Kidney (tissue), 22 donors: ENCODE data around the gene FBXL17. TPM values are rescaled to one million over a fixed set of nuclear protein-coding genes. Genes with fewer than 3 reads are reported as not detected.
A peak's percentile ranks its signal among the peaks of the same experiment; 100 is the strongest.

Experiments used
- DNase-seq, 5 donors: peaks; one replicate each; pipeline ENCODE4 v3.0.0-alpha.2; 2013 to 2020
- FAIRE-seq: peaks from 2 replicates; lab custom pipeline; 2012; peaks lifted over from hg19 to GRCh38; lab: Jason Lieb, UNC
- H3K27ac ChIP-seq, 2 donors: one replicate each; pipeline ENCODE4 v1.7.0; 2013; ENCODE audit warnings: low read depth in 2 of 2, low read length in 2 of 2, inconsistent platforms in 1 of 2
- H3K27me3 ChIP-seq: one replicate; pipeline ENCODE4 v1.7.1; 2013; ENCODE audit warnings: low read length, inconsistent platforms; ENCODE audit not compliant: control insufficient read depth, insufficient read depth
- H3K36me3 ChIP-seq, 3 donors: one replicate each; pipeline versions ENCODE4 v1.7.0 to v1.7.1; 2013; ENCODE audit warnings: low read length in 3 of 3, control low read depth in 1 of 3, inconsistent platforms in 1 of 3; ENCODE audit not compliant: insufficient read depth in 3 of 3, control insufficient read depth in 2 of 3
- H3K4me1 ChIP-seq, 3 donors: one replicate each; pipeline versions ENCODE4 v1.7.0 to v1.7.1; 2013; ENCODE audit warnings: low read length in 3 of 3, inconsistent platforms in 1 of 3, low read depth in 1 of 3; ENCODE audit not compliant: control insufficient read depth in 2 of 3, insufficient read depth in 2 of 3
- H3K4me3 ChIP-seq, 3 donors: one replicate each; pipeline versions ENCODE4 v1.7.0 to v1.8.1; 2013; ENCODE audit warnings: low read length in 3 of 3, control low read depth in 1 of 3, inconsistent platforms in 1 of 3
- H3K9ac ChIP-seq, 3 donors: one replicate each; pipeline versions ENCODE4 v1.7.0 to v1.7.1; 2013; ENCODE audit warnings: low read length in 3 of 3, control low read depth in 1 of 3, inconsistent platforms in 1 of 3
- H3K9me3 ChIP-seq, 3 donors: one replicate each; pipeline versions ENCODE4 v1.7.0 to v1.7.1; 2013; ENCODE audit warnings: low read length in 3 of 3, control low read depth in 1 of 3, inconsistent platforms in 1 of 3; ENCODE audit not compliant: control insufficient read depth in 2 of 3, insufficient read depth in 1 of 3
- intact Hi-C: fragments of 100-400 bp; cut with DNase I; formaldehyde crosslinking; loops from one replicate; pipeline ENCODE4 v1.11.1; 2022
- long read RNA-seq, 10 donors: library from polyadenylated mRNA in 1 of 10; unstranded in 1 of 10; transcript quantifications; one replicate each; pipeline ENCODE4 v2.0.0 and lab custom pipeline, GENCODE V29; 2021 to 2026
- polyA plus RNA-seq: library from polyadenylated mRNA; stranded (reverse); fragments of 350-450 nt; fragmentation: Illumina TruSeq; extraction: RNeasy Lipid Tissue Mini Kit (QIAGEN cat#74804); gene quantifications from one replicate; pipeline ENCODE4 v1.2.3, GENCODE V29; 2014; ENCODE audit warnings: low read depth, low replicate concordance; ENCODE audit not compliant: insufficient read depth
- total RNA-seq: library from RNA; stranded (reverse); fragmentation: NEBNext Ultra II Directional; extraction: Animal tissue kit (Norgen Biotek cat#: 25700); gene quantifications from one replicate; pipeline ENCODE4 v1.2.1, GENCODE V29; 2021
- TF ChIP-seq, protein P1 (sequence below): IDR thresholded peaks from 3 replicates; pipeline ENCODE4 v1.5.1; 2012; ENCODE audit warnings: mild to moderate bottlenecking, moderate library complexity, borderline replicate concordance; ENCODE audit not compliant: insufficient read depth; ENCODE audit errors: extremely low read depth
- donor health status: control.
- donor health status: control.
- donor health status: control.
- donor health status: control.
- donor health status: control.
- donor health status: DM: yes; HTN: yes; CAD: no.
- donor health status: Normal renal cell carcinoma (clear cell type).

FBXL17 gene
- 26.5 TPM for total RNA-seq
- 11.7 TPM for polyA plus RNA-seq
- long read RNA-seq, donor 1, full-length matches to known transcripts = 5 of 5 reads
- long read RNA-seq, donor 1, partial matches to known transcripts = 0 of 5 reads
- long read RNA-seq, donor 1, other reads (novel, unspliced or antisense) = 0 of 5 reads
- long read RNA-seq, donor 2, full-length matches to known transcripts = 7 of 7 reads
- long read RNA-seq, donor 2, partial matches to known transcripts = 0 of 7 reads
- long read RNA-seq, donor 2, other reads (novel, unspliced or antisense) = 0 of 7 reads
- long read RNA-seq, donor 3, full-length matches to known transcripts = 9 of 9 reads
- long read RNA-seq, donor 3, partial matches to known transcripts = 0 of 9 reads
- long read RNA-seq, donor 3, other reads (novel, unspliced or antisense) = 0 of 9 reads
- long read RNA-seq, donor 4, full-length matches to known transcripts = 2 of 2 reads
- long read RNA-seq, donor 4, partial matches to known transcripts = 0 of 2 reads
- long read RNA-seq, donor 4, other reads (novel, unspliced or antisense) = 0 of 2 reads
- long read RNA-seq, donor 5 = 0 reads
- long read RNA-seq, donor 6 = 0 reads
- long read RNA-seq, donor 7, full-length matches to known transcripts = 4 of 22 reads
- long read RNA-seq, donor 7, partial matches to known transcripts = 3 of 22 reads
- long read RNA-seq, donor 7, other reads (novel, unspliced or antisense) = 15 of 22 reads
- long read RNA-seq, donor 8, full-length matches to known transcripts = 3 of 3 reads
- long read RNA-seq, donor 8, partial matches to known transcripts = 0 of 3 reads
- long read RNA-seq, donor 8, other reads (novel, unspliced or antisense) = 0 of 3 reads
- long read RNA-seq, donor 9, full-length matches to known transcripts = 2 of 2 reads
- long read RNA-seq, donor 9, partial matches to known transcripts = 0 of 2 reads
- long read RNA-seq, donor 9, other reads (novel, unspliced or antisense) = 0 of 2 reads
- long read RNA-seq, donor 10, full-length matches to known transcripts = 8 of 8 reads
- long read RNA-seq, donor 10, partial matches to known transcripts = 0 of 8 reads
- long read RNA-seq, donor 10, other reads (novel, unspliced or antisense) = 0 of 8 reads

DNA sequence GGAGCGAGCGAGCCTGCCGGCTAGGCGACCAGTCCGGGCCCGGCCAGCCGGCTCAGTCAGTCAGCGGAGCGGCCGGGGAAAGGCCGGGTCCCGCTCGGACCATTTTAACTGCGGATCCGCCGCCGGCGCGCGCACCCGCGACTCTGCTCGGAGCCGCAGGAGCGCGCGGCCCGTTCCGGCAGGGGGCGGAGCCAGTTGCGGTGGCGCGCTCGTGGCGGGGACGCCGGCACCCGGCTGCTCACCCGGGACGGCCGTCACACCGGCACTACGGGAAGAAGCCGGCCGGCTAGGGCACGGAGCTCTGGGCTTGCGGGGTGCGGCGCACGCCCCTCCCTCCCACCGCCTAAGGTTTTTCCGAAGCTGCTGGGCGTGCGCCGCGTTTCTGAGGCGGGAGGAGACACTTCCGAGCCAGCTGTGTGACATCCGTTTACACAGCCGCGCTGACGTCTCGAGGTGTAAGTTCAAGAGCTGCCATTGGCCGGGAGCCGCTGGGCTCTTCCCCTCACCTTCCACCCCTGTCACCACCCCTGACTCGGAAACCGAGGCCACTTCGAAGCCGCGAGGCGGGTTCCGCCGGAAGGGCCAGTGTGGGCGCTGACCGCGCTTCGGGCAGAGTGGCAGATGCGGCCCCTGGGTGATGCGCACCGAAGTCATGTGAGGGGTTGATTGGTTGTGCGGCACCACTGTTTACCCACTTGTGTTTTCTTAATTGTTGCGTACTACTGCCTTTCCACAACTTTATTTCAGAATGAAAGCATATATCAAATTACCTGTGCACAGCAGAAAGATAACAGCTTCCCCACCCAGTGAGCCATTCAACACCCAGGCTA, at the start of gene FBXL17:
FBXL17 (minus strand) TSS at position 145 of the 830 bp plus-strand sequence.
- FAIRE-seq = no peak
- H3K4me1 ChIP-seq = peaks cover 0 to 6% (median 4%) of the 10 kb centered on the region in 3 donors
- TF ChIP-seq, protein P1, sequence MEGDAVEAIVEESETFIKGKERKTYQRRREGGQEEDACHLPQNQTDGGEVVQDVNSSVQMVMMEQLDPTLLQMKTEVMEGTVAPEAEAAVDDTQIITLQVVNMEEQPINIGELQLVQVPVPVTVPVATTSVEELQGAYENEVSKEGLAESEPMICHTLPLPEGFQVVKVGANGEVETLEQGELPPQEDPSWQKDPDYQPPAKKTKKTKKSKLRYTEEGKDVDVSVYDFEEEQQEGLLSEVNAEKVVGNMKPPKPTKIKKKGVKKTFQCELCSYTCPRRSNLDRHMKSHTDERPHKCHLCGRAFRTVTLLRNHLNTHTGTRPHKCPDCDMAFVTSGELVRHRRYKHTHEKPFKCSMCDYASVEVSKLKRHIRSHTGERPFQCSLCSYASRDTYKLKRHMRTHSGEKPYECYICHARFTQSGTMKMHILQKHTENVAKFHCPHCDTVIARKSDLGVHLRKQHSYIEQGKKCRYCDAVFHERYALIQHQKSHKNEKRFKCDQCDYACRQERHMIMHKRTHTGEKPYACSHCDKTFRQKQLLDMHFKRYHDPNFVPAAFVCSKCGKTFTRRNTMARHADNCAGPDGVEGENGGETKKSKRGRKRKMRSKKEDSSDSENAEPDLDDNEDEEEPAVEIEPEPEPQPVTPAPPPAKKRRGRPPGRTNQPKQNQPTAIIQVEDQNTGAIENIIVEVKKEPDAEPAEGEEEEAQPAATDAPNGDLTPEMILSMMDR = no peak
- no peaks in the 10 kb centered on the region for H3K27me3 ChIP-seq
- H3K4me3 ChIP-seq = peak within 1 kb of the TSS; percentile 65 to 89 (median 80)
- intact Hi-C loops = no loop called here
- H3K36me3 ChIP-seq = no peaks in the 10 kb centered on the region
- no peaks in the 10 kb centered on the region for H3K9me3 ChIP-seq
- peak within 1 kb of the TSS; percentile 96 to 97 for H3K27ac ChIP-seq
- peak within 1 kb of the TSS; percentile 56 to 94 (median 74) for H3K9ac ChIP-seq
- peak; percentile 94 to 99 (median 97) for DNase-seq

DNA sequence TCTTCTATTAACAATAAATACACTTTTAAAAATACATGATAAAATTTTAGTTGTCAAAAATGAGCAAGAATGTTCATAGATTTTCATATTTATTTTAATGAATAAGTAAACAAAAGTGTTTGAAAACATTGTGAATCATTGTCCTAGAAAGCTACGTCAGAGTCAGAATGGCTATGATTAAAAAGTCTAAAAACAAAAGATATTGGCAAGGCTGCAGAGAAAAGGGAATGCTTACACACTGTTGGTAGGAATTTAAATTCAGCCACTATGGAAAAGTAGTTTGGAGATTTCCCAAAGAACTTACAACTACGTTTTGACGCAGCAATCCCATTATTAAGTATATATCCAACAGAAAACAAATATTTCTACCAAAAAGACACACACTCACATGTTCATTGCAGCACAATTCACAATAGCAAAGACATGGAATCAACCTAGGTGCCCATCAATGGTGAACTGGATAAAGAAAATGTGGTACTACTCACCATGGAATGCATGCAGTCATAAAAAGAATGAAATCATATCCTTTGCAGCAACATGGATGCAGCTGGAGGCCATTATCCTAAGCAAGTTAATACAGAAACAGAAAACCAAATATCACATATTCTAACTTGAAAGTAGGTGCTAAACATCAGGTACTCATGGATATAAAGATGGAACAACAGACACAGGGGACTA, 49.2 kb upstream of the FBXL17 start:
- intact Hi-C loops = no loop called here
- TF ChIP-seq, protein P1 = no peak
- FAIRE-seq = peak; percentile 80

DNA sequence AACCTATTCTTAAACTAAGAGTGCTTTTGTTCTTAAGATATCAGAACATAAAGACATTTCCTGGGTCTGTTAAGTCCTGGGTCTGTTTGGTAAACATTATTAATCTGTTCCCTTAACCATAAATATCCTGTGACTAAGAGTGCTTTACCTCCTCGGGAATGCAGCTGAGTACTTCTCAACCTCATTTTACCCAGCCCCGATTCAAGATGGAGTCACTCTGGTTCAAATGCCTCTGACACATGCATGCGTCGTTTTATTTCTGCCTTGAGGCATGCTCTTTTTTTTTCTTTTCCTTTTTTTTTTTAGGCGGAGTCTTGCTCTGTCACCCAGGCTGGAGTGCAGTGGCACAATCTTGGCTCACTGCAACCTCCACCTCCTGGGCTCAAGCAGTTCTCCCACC, 39.8 kb upstream of the FBXL17 start:
- Histone ChIP-seq H3K4me1 (no peaks in the 10 kb centered on the region), H3K9me3 (no peaks in the 10 kb centered on the region), H3K27me3 (no peaks in the 10 kb centered on the region), H3K36me3 (no peaks in the 10 kb centered on the region), H3K27ac (no peak overlapping the region), H3K9ac (no peak overlapping the region), H3K4me3 (no peak overlapping the region)
- TF ChIP-seq, protein P1 = no peak
- FAIRE-seq = no peak
- intact Hi-C loops = no loop called here
- no peak for DNase-seq

More for the DNA sequence above, 49.2 kb upstream of the FBXL17 start:
- Histone ChIP-seq H3K9ac (no peak overlapping the region), H3K27me3 (no peaks in the 10 kb centered on the region), H3K36me3 (no peaks in the 10 kb centered on the region), H3K4me1 (no peaks in the 10 kb centered on the region), H3K4me3 (no peak overlapping the region), H3K27ac (no peak overlapping the region), H3K9me3 (no peaks in the 10 kb centered on the region)
- no peak for DNase-seq
